Measurements from ENCODE around the gene C1orf167. TPM values are rescaled to one million over a fixed set of nuclear protein-coding genes. Genes with fewer than 3 reads are reported as not detected.

C1orf167 gene
- total RNA-seq, 1 donor = 0.36 TPM

- DNase-seq (ENCODE audit: low read depth) = no peak
- TF ChIP-seq, protein P1, sequence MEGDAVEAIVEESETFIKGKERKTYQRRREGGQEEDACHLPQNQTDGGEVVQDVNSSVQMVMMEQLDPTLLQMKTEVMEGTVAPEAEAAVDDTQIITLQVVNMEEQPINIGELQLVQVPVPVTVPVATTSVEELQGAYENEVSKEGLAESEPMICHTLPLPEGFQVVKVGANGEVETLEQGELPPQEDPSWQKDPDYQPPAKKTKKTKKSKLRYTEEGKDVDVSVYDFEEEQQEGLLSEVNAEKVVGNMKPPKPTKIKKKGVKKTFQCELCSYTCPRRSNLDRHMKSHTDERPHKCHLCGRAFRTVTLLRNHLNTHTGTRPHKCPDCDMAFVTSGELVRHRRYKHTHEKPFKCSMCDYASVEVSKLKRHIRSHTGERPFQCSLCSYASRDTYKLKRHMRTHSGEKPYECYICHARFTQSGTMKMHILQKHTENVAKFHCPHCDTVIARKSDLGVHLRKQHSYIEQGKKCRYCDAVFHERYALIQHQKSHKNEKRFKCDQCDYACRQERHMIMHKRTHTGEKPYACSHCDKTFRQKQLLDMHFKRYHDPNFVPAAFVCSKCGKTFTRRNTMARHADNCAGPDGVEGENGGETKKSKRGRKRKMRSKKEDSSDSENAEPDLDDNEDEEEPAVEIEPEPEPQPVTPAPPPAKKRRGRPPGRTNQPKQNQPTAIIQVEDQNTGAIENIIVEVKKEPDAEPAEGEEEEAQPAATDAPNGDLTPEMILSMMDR (IDR thresholded peaks at IDR 0.05; ENCODE audit: insufficient read depth, low read length) = no peak
Measured at GRCh38 chr1:11794446-11795237, 32.6 kb downstream of the C1orf167 start.

DNA sequence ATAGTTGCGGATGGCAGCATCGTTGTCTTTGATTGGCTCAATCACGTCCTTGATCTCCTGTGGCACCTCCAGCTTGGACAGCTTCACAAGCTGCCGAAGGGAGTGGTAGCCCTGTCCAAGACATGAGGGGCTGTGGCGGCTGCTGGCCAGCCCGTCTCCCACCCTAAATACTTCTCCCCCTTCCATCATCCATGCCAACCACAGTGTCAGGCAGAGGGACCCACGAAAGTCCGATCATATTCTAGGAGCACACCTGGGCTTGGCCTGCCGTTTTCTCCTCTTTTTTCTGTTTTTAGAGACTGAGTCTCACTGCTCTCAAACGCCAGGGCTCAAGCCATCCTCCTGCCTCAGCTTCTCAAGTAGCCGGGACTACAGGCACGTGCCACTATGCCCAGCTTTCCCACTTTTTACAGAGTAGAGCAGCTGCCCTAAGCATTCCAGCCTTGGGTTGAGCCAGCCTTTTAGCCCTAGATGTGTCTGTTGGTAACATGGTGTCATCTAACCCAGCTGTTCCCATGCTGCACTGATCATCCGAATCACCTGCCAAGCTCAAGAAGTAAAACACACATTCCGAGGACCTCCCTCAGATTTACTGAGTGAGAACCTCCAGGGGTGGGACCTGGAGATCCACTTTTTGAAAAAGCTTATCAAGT lies 33.4 kb downstream of the C1orf167 start:
- DNase-seq (ENCODE audit: low read depth) = no peak
- TF ChIP-seq, protein P1 (IDR thresholded peaks at IDR 0.05; ENCODE audit: insufficient read depth, low read length) = no peak
- H3K4me3 ChIP-seq (ENCODE audit: low read depth, low read length) = no peak overlapping the region

More at GRCh38 chr1:11794446-11795237, 32.6 kb downstream of the C1orf167 start:
- H3K4me3 ChIP-seq (ENCODE audit: low read depth, low read length) = no peak overlapping the region

GRCh38 chr1:11796036-11796828 lies 34.2 kb downstream of the C1orf167 start:
- TF ChIP-seq, protein P1 (IDR thresholded peaks at IDR 0.05; ENCODE audit: insufficient read depth, low read length) = no peak
- H3K4me3 ChIP-seq (ENCODE audit: low read depth, low read length) = no peak overlapping the region
- peak; percentile 27 for DNase-seq (ENCODE audit: low read depth)

- peak; percentile 96 for DNase-seq (ENCODE audit: low read depth)
- TF ChIP-seq, protein P1 (IDR thresholded peaks at IDR 0.05; ENCODE audit: insufficient read depth, low read length) = no peak
Measured at GRCh38 chr1:11797525-11798216, 35.7 kb downstream of the C1orf167 start.

DNA sequence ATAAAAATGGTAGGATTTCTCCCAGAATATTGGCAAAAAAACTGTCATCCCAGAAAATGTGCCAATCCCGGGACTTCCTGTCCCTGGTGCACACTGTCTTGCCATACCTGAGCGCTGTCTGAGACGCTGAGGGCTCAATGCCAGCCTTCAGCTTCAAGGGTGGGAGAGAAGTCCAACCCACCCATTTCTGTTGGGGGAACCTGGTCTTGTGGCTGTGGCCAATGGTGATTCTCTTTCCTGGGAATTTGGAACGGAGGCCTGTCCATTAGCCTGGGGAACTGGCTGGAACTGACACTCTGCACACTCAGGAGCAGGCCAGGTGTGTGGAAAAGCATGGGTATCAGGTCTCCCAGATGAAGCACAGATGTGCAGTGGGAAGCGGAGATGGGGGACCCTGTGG lies 37.1 kb downstream of the C1orf167 start:
- no peak for DNase-seq (ENCODE audit: low read depth)
- TF ChIP-seq, protein P1 (IDR thresholded peaks at IDR 0.05; ENCODE audit: insufficient read depth, low read length) = no peak
- no peak overlapping the region for H3K4me3 ChIP-seq (ENCODE audit: low read depth, low read length)

More at GRCh38 chr1:11797525-11798216, 35.7 kb downstream of the C1orf167 start:
- no peak overlapping the region for H3K4me3 ChIP-seq (ENCODE audit: low read depth, low read length)

DNA sequence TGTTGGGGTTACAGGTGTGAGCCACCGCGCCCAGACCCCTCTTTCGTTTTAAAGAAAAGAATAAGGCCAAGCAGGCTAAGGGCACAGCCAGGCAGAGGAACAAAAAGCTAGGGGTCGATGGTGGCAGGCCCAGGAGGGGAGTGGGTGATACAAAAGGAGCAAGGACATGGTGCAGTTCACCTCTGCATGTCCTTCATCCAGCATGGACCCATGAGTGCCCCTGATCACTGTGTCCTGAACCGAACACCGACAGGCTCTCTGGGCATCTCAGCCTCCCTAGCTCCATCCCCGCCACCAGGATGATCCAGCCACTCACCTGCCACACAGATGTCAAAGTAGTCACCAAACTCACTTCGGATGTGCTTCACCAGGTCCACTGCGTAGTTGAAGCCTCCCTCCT lies 37.9 kb downstream of the C1orf167 start:
- H3K4me3 ChIP-seq (ENCODE audit: low read depth, low read length) = no peak overlapping the region
- TF ChIP-seq, protein P1 (IDR thresholded peaks at IDR 0.05; ENCODE audit: insufficient read depth, low read length) = no peak
- DNase-seq (ENCODE audit: low read depth) = no peak
